ENCODE results near the gene CCNI2.
"Not testable (repeated sequence)": the region's sequence is repeated elsewhere in the genome, so short reads cannot be mapped to it uniquely, and the experiment has no call there.

CCNI2 gene

GRCh38 chr5:132785365-132785764 is 38.1 kb downstream of the CCNI2 start:
- no peak for DNase-seq

- DNase-seq: no peak
Observed at GRCh38 chr5:132785864-132786263, 38.6 kb downstream of the CCNI2 start.

- DNase-seq: no peak
Observed at GRCh38 chr5:132787076-132787475, 39.9 kb downstream of the CCNI2 start.

GRCh38 chr5:132788508-132788907 is 41.3 kb downstream of the CCNI2 start:
- DNase-seq: no peak

GRCh38 chr5:132788990-132789886 is 42.0 kb downstream of the CCNI2 start:
- no peak for DNase-seq

- DNase-seq: no peak
Observed at GRCh38 chr5:132790201-132790865, 43.1 kb downstream of the CCNI2 start.

- no peak for DNase-seq
Observed at GRCh38 chr5:132791026-132791425, 43.8 kb downstream of the CCNI2 start.

GRCh38 chr5:132797651-132798050 is 50.4 kb downstream of the CCNI2 start:
- DNase-seq: no peak

GRCh38 chr5:132799392-132799791 is 52.2 kb downstream of the CCNI2 start:
- DNase-seq: no peak

- DNase-seq: no peak
Observed at GRCh38 chr5:132800545-132800944, 53.3 kb downstream of the CCNI2 start.

GRCh38 chr5:132802044-132802684 is 54.9 kb downstream of the CCNI2 start:
- DNase-seq: no peak

- not testable (repeated sequence) for DNase-seq
Observed at GRCh38 chr5:132802685-132803066, 55.5 kb downstream of the CCNI2 start.
